ENCODE data around the gene KCTD10. TPM values are rescaled to one million over a fixed set of nuclear protein-coding genes. Genes with fewer than 3 reads are reported as not detected.

Gene KCTD10
- total RNA-seq, 1 experiment from 2014 or later = 41.5 TPM

GRCh38 chr12:109523504-109523903 is 46.4 kb upstream of the KCTD10 start:
- POLR2A ChIA-PET = no interaction called here
- Mint-ChIP-seq H3K9me3 (ENCODE audit: unreplicated experiment) (no peaks in the 10 kb centered on the region), H3K4me1 (ENCODE audit: low read depth, unreplicated experiment) (no peaks in the 10 kb centered on the region), H3K27me3 (ENCODE audit: insufficient read depth, unreplicated experiment) (no peaks in the 10 kb centered on the region), H3K4me3 (ENCODE audit: unreplicated experiment) (no peak overlapping the region), H3K36me3 (ENCODE audit: insufficient read depth, unreplicated experiment) (no peaks in the 10 kb centered on the region), H3K27ac (ENCODE audit: unreplicated experiment) (no peak overlapping the region)
- no peaks in the 10 kb centered on the region for H3K9me3 ChIP-seq
- DNase-seq = no peak
- CTCF ChIA-PET = interaction anchor here (0.5 to 1.3 kb wide), 2 partner anchors 37 to 95 kb away, joined by 3 to 4 read pairs; no protein-coding TSS in a partner anchor
- intact Hi-C loops (cut with micrococcal nuclease; ENCODE audit: unreplicated experiment) = no loop called here
- H3K27me3 ChIP-seq (replicated peaks; ENCODE audit: control insufficient read depth, insufficient read depth, low read length) = no peaks in the 10 kb centered on the region
- no peak overlapping the region for H3K4me3 ChIP-seq (ENCODE audit: low read depth, low read length)
- TF ChIP-seq, protein P1, sequence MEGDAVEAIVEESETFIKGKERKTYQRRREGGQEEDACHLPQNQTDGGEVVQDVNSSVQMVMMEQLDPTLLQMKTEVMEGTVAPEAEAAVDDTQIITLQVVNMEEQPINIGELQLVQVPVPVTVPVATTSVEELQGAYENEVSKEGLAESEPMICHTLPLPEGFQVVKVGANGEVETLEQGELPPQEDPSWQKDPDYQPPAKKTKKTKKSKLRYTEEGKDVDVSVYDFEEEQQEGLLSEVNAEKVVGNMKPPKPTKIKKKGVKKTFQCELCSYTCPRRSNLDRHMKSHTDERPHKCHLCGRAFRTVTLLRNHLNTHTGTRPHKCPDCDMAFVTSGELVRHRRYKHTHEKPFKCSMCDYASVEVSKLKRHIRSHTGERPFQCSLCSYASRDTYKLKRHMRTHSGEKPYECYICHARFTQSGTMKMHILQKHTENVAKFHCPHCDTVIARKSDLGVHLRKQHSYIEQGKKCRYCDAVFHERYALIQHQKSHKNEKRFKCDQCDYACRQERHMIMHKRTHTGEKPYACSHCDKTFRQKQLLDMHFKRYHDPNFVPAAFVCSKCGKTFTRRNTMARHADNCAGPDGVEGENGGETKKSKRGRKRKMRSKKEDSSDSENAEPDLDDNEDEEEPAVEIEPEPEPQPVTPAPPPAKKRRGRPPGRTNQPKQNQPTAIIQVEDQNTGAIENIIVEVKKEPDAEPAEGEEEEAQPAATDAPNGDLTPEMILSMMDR (IDR thresholded peaks at IDR 0.05; ENCODE audit: insufficient read depth in 1 of 2, low read depth in 1 of 2, low read length in 1 of 2, severe bottlenecking in 1 of 2, unreplicated experiment in 1 of 2) = no peak
- no peaks in the 10 kb centered on the region for H3K4me1 ChIP-seq
- H3K36me3 ChIP-seq (ENCODE audit: control insufficient read depth, insufficient read depth, low read length) = no peaks in the 10 kb centered on the region; the same call in none of the 2 replicates
- BruUV-seq (replicated peaks) = no TSS peak

DNA sequence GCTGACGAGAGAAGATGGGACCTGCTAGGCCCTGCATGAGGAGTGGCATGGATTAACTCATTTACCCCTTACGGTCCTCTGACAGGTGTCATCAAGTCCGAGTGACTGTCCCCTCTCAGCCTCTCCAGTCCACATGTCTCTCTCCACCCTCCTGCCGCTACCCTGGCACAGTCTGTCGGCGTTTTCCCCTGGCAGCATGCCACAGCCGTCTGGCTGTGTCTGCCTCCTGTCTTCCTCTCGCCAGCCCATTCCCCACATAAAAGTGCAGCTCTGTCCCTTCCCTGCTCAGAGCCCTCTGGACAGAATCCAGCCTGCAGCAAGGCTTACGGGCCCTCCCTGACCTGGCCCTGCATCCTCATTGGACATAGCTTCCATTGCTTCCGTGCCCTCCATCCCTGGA is 46.0 kb upstream of the KCTD10 start:
- H3K9me3 Mint-ChIP-seq (ENCODE audit: unreplicated experiment) = no peaks in the 10 kb centered on the region
- no peaks in the 10 kb centered on the region for H3K4me1 ChIP-seq
- H3K36me3 Mint-ChIP-seq (ENCODE audit: insufficient read depth, unreplicated experiment) = no peaks in the 10 kb centered on the region
- no peak overlapping the region for H3K4me3 Mint-ChIP-seq (ENCODE audit: unreplicated experiment)
- no peak overlapping the region for H3K27ac Mint-ChIP-seq (ENCODE audit: unreplicated experiment)
- no peaks in the 10 kb centered on the region; the same call in none of the 2 replicates for H3K36me3 ChIP-seq (ENCODE audit: control insufficient read depth, insufficient read depth, low read length)
- no peaks in the 10 kb centered on the region for H3K4me1 Mint-ChIP-seq (ENCODE audit: low read depth, unreplicated experiment)
- no peak overlapping the region for H3K4me3 ChIP-seq (ENCODE audit: low read depth, low read length)
- H3K27me3 Mint-ChIP-seq (ENCODE audit: insufficient read depth, unreplicated experiment) = no peaks in the 10 kb centered on the region
- TF ChIP-seq, protein P1 (IDR thresholded peaks at IDR 0.05; ENCODE audit: insufficient read depth in 1 of 2, low read depth in 1 of 2, low read length in 1 of 2, severe bottlenecking in 1 of 2, unreplicated experiment in 1 of 2) = no peak
- CTCF ChIA-PET = interaction anchor here (1.3 kb wide), 1 partner anchor 95 kb away, joined by 4 read pairs; no protein-coding TSS in a partner anchor
- no peak for DNase-seq
- POLR2A ChIA-PET = no interaction called here
- intact Hi-C loops (cut with micrococcal nuclease; ENCODE audit: unreplicated experiment) = no loop called here
- BruUV-seq (replicated peaks) = no TSS peak
- H3K27me3 ChIP-seq (replicated peaks; ENCODE audit: control insufficient read depth, insufficient read depth, low read length) = no peaks in the 10 kb centered on the region
- H3K9me3 ChIP-seq = no peaks in the 10 kb centered on the region

DNA sequence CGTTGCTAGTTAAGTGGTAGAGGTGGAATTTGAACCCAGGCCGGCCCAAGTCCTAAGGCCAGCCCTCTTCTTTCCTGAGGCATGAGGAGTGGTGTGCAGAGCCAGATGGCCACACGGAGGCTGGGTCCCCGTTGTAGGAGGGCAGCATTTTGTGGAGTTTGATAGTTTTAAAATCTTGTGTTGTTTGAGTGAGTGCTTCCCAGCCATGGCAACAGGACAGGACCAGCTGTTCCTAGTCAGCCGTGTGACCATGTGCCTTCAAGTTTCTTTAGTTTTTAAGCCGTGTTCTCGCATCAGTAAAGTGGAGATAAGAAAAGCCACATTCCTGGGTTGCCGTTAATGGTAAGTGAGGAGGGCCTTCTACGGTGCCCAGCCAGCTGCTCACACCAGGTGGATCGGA is 44.7 kb upstream of the KCTD10 start:
- no peaks in the 10 kb centered on the region; the same call in 1 of the 2 replicates for H3K36me3 ChIP-seq (ENCODE audit: control insufficient read depth, insufficient read depth, low read length)
- H3K4me3 ChIP-seq (ENCODE audit: low read depth, low read length) = no peak overlapping the region
- no peak for DNase-seq
- H3K27me3 Mint-ChIP-seq (ENCODE audit: insufficient read depth, unreplicated experiment) = no peaks in the 10 kb centered on the region
- no peaks in the 10 kb centered on the region for H3K4me1 Mint-ChIP-seq (ENCODE audit: low read depth, unreplicated experiment)
- H3K27ac Mint-ChIP-seq (ENCODE audit: unreplicated experiment) = no peak overlapping the region
- no peaks in the 10 kb centered on the region for H3K9me3 ChIP-seq
- no peak overlapping the region for H3K4me3 Mint-ChIP-seq (ENCODE audit: unreplicated experiment)
- ChIA-PET POLR2A (no interaction called here), CTCF (no interaction called here)
- no peaks in the 10 kb centered on the region for H3K27me3 ChIP-seq (replicated peaks; ENCODE audit: control insufficient read depth, insufficient read depth, low read length)
- BruUV-seq (replicated peaks) = no TSS peak
- H3K9me3 Mint-ChIP-seq (ENCODE audit: unreplicated experiment) = no peaks in the 10 kb centered on the region
- no peaks in the 10 kb centered on the region for H3K36me3 Mint-ChIP-seq (ENCODE audit: insufficient read depth, unreplicated experiment)
- intact Hi-C loops (cut with micrococcal nuclease; ENCODE audit: unreplicated experiment) = no loop called here
- no peaks in the 10 kb centered on the region for H3K4me1 ChIP-seq
- TF ChIP-seq, protein P1 (IDR thresholded peaks at IDR 0.05; ENCODE audit: insufficient read depth in 1 of 2, low read depth in 1 of 2, low read length in 1 of 2, severe bottlenecking in 1 of 2, unreplicated experiment in 1 of 2) = no peak

All from Caco-2 (cell line).